Testis (tissue), 3 donors: ENCODE results near the gene PPARA. TPM values are rescaled to one million over a fixed set of nuclear protein-coding genes. Genes with fewer than 3 reads are reported as not detected.

Source experiments
- DNase-seq: peaks from one replicate; pipeline ENCODE4 v3.0.0-alpha.2; 2019
- H3K27ac ChIP-seq, 2 donors: fragments of 200-600 bp; sonication (generic); one replicate each; pipeline ENCODE4 v1.5.1; 2019
- H3K27me3 ChIP-seq: fragments of 200-600 bp; sonication (generic); one replicate; pipeline ENCODE4 v1.5.1; 2019
- H3K36me3 ChIP-seq: fragments of 200-600 bp; sonication (generic); one replicate; pipeline ENCODE4 v1.5.1; 2017; ENCODE audit warnings: low read depth; ENCODE audit errors: missing control alignments
- H3K4me1 ChIP-seq: fragments of 200-600 bp; sonication (generic); one replicate; pipeline ENCODE4 v1.5.1; 2019
- H3K4me3 ChIP-seq, 2 donors: fragments of 200-600 bp; sonication (generic); one replicate each; pipeline ENCODE4 v1.5.1; 2017 to 2019
- H3K9me3 ChIP-seq: fragments of 200-600 bp; sonication (generic); one replicate; pipeline ENCODE4 v1.5.1; 2017
- POLR2A ChIP-seq: fragments of 450-650 bp; IDR thresholded peaks from one replicate; pipeline ENCODE4 v1.6.1; 2017; ENCODE audit warnings: antibody characterized with exemption, mild to moderate bottlenecking, moderate library complexity
- WGBS, 2 donors: methylation state at CpG; one replicate each; pipeline ENCODE4 v1.1.5; 2018; 5-methylcytosine and 5-hydroxymethylcytosine counted together
- intact Hi-C: fragments of 100-400 bp; cut with DNase I; formaldehyde crosslinking; loops from one replicate; pipeline ENCODE4 v1.15.1; 2023; ENCODE audit warnings: low total_unique reads
- polyA plus RNA-seq: library from polyadenylated mRNA; stranded (reverse); fragments of 350-450 nt; fragmentation: Illumina TruSeq; extraction: RNeasy Lipid Tissue Mini Kit (QIAGEN cat#74804); gene quantifications from one replicate; pipeline ENCODE4 v1.2.3, GENCODE V29; 2014; ENCODE audit warnings: low read depth, low replicate concordance; ENCODE audit not compliant: insufficient read depth
- total RNA-seq, 2 donors: library from RNA; depleted of rRNA; stranded (reverse); fragments of >200 nt; gene quantifications; one replicate each; pipeline ENCODE4 v1.2.3, GENCODE V29; 2016
- TF ChIP-seq, protein P1 (sequence below), 3 experiments: fragments of 450-650 bp in 2 of 3; fragments of 200-600 bp in 1 of 3; sonication (generic) in 1 of 3; IDR thresholded peaks; one replicate each; pipeline ENCODE4 v1.5.1; 2016 to 2019; ENCODE audit warnings: antibody characterized with exemption in 3 of 3, mild to moderate bottlenecking in 2 of 3, moderate library complexity in 1 of 3

The PPARA gene
- total and polyA plus RNA-seq, 3 donors from 2014 or later: 4.8 to 19.9 (median 18.1) TPM

DNA sequence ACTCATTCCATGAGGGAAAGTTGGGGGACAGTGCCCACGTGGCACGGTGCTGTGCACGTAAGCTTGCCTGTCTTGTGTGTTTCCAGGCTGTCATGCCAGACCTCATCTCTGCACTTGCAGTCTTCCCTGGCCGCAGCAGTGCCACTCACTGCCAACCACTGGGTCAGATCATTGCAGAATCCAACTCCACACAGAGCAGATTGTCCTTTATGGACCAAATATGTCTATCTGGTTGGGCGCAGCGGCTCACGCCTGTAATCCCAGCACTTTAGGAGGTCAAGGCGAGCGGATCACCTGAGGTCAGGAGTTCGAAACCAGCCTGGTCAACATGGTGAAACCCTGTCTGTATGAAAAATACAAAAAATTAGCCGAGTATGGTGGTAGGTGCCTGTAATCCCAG lies 4.4 kb upstream of the PPARA start:
- 91 to 95% methylated on average over 8 to 11 of the region's 11 CpGs for WGBS, 2 donors
- Histone ChIP-seq H3K4me3 (no peak overlapping the region), H3K27me3 (no peaks in the 10 kb centered on the region), H3K4me1 (peaks cover 5% of the 10 kb centered on the region), H3K27ac (no peak overlapping the region), H3K9me3 (no peaks in the 10 kb centered on the region), H3K36me3 (no peaks in the 10 kb centered on the region)
- TF ChIP-seq POLR2A: no peak
- TF ChIP-seq, protein P1, sequence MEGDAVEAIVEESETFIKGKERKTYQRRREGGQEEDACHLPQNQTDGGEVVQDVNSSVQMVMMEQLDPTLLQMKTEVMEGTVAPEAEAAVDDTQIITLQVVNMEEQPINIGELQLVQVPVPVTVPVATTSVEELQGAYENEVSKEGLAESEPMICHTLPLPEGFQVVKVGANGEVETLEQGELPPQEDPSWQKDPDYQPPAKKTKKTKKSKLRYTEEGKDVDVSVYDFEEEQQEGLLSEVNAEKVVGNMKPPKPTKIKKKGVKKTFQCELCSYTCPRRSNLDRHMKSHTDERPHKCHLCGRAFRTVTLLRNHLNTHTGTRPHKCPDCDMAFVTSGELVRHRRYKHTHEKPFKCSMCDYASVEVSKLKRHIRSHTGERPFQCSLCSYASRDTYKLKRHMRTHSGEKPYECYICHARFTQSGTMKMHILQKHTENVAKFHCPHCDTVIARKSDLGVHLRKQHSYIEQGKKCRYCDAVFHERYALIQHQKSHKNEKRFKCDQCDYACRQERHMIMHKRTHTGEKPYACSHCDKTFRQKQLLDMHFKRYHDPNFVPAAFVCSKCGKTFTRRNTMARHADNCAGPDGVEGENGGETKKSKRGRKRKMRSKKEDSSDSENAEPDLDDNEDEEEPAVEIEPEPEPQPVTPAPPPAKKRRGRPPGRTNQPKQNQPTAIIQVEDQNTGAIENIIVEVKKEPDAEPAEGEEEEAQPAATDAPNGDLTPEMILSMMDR (IDR thresholded peaks at IDR 0.05): no peak
- intact Hi-C loops: no loop called here
- DNase-seq: no peak

DNA sequence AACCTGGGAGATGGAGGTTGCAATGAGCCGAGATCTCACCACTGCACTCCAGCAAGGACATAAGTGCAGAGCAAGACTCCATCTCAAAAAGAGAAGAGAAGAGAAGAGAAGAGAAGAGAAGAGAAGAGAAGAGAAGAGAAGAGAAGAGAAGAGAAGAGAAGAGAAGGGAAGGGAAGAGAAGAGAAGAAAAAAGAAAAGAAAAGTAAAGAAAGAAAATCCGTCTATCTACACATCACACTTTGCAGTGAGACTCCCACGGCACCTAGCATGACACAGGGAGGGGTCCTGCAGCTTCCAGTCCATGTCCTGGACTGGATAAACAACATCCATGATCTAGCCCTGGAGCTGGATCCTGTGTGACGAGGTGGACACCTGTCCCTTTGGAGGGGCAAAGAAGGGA lies 4.0 kb upstream of the PPARA start:
- no peak for TF ChIP-seq POLR2A
- TF ChIP-seq, protein P1 (IDR thresholded peaks at IDR 0.05): no peak
- WGBS, 2 donors: 96 to 100% methylated on average over 4 of the region's 4 CpGs
- no peak overlapping the region for H3K4me3 ChIP-seq
- intact Hi-C loops: no loop called here
- no peaks in the 10 kb centered on the region for H3K36me3 ChIP-seq
- no peak overlapping the region for H3K27ac ChIP-seq
- DNase-seq: no peak
- H3K4me1 ChIP-seq: peaks cover 6% of the 10 kb centered on the region
- no peaks in the 10 kb centered on the region for H3K9me3 ChIP-seq
- H3K27me3 ChIP-seq: no peaks in the 10 kb centered on the region

DNA sequence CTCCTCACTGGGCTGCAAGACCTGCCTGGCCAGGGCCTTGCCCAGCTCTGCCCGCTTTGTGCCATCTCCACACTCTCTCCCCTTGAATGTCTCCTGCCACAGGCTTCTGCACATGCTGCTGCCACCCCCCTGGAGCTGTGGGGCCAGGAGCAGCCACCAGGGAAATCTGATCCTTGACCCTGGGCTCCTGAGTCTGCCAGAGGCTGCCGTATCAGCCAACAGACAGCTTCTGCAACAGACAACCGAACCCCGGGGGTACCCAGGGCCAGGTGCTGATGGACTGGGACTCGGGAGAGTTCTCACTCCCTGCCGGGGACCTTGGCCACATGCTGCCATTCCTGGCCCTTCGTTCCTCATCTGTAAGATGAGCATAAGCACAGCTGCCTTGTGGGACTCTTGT lies 3.3 kb upstream of the PPARA start:
- no peak for DNase-seq
- Histone ChIP-seq H3K9me3 (no peaks in the 10 kb centered on the region), H3K27ac (no peak overlapping the region), H3K4me3 (no peak overlapping the region), H3K36me3 (no peaks in the 10 kb centered on the region), H3K4me1 (peaks cover 13% of the 10 kb centered on the region), H3K27me3 (no peaks in the 10 kb centered on the region)
- WGBS, 2 donors: 74 to 81% methylated on average over 6 to 7 of the region's 7 CpGs
- intact Hi-C loops: no loop called here
- TF ChIP-seq, protein P1 (IDR thresholded peaks at IDR 0.05): no peak
- no peak for TF ChIP-seq POLR2A

DNA sequence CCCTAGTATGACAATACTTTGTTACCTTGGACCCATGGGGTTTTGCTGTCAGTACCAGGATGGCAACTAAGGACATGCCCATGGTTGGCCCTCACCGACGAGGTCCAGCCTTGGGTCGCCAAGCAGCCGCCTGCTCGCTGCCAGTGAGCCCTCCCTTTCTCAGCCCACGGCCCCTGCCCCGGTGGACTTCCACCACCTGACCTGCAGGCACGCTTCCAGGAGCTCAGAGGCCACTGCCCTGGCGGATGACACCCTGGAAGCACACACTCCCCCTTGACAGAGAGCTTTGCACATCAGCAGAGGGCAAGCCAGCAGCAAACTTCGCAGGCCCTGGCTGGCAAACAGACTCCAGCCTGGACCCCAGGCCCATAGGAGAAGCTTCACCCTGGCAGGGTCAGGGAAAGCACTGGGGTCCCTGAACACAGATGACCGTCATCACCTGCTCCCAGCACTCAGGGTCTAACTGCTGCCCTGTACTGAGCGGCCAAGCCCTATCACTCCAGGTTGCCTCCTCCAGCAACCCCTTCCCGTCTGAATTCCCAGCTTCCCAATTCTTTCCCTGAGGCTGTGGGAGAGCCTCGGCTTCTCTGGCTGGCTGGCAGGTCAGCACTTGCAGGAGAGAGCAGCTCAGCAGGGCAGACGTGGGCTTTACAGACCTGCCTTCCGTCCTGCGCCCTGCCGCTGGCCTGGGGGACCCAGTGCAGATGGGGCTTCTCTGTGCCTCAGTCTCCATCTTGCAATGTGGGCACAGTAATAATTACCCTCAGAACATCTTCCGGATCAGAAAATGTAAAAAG lies 2.7 kb upstream of the PPARA start:
- Histone ChIP-seq H3K27ac (no peak overlapping the region), H3K36me3 (no peaks in the 10 kb centered on the region), H3K4me3 (no peak overlapping the region), H3K27me3 (no peaks in the 10 kb centered on the region), H3K4me1 (peaks cover 13% of the 10 kb centered on the region), H3K9me3 (no peaks in the 10 kb centered on the region)
- no peak for TF ChIP-seq POLR2A
- TF ChIP-seq, protein P1 (IDR thresholded peaks at IDR 0.05): no peak
- WGBS, 2 donors: 62 to 77% methylated on average over 5 to 18 of the region's 19 CpGs
- intact Hi-C loops: no loop called here
- no peak for DNase-seq

DNA sequence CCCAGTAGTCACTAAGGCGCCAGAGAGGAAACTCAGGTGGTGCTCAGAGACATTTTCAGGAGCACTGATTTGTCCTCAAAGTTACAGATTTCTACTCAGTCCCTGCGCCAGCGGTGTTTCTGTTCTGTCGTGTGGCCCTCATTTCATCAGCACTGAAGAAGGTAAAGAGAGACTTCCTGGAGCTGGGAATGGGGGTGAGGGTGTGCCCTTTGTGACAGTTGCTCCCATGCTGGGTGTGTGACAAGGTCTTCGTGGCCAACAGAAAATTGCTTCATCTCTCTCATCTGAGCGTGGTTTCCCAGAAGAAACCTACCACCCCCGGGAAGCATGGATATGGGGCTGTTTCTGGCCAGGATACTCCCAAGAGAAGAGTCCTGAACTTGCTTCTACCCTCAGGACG lies 2.0 kb upstream of the PPARA start:
- peaks cover 13% of the 10 kb centered on the region for H3K4me1 ChIP-seq
- H3K27me3 ChIP-seq: no peaks in the 10 kb centered on the region
- DNase-seq: no peak
- TF ChIP-seq POLR2A: no peak
- TF ChIP-seq, protein P1 (IDR thresholded peaks at IDR 0.05): no peak
- WGBS, 2 donors: 77 to 78% methylated on average over 8 of the region's 8 CpGs
- intact Hi-C loops: no loop called here
- H3K9me3 ChIP-seq: no peaks in the 10 kb centered on the region
- no peak overlapping the region for H3K4me3 ChIP-seq
- H3K36me3 ChIP-seq: no peaks in the 10 kb centered on the region
- H3K27ac ChIP-seq: no peak overlapping the region
